CD4-positive, alpha-beta T cell treated with Interleukin-21 for 1 hour (primary cell): Measurements from ENCODE around the gene BOK.
"Not testable (repeated sequence)": the region's sequence is repeated elsewhere in the genome, so short reads cannot be mapped to it uniquely, and the experiment has no call there.

Source experiments
- DNase-seq: peaks from one replicate; pipeline ENCODE4 v3.0.0-alpha.2; 2020

BOK gene

GRCh38 chr2:241574911-241575623 is 16.5 kb downstream of the BOK start:
- no peak for DNase-seq

- no peak for DNase-seq
These were observed 17.2 kb downstream of the BOK start for GRCh38 chr2:241575624-241576292.

- no peak for DNase-seq
These were observed 17.7 kb downstream of the BOK start for GRCh38 chr2:241576293-241576654.

GRCh38 chr2:241577413-241578122 is 19.0 kb downstream of the BOK start:
- no peak for DNase-seq

- no peak for DNase-seq
These were observed 20.7 kb downstream of the BOK start for GRCh38 chr2:241579281-241579680.

- no peak for DNase-seq
These were observed 23.8 kb downstream of the BOK start for GRCh38 chr2:241582328-241582727.

- DNase-seq: no peak
These were observed 24.3 kb downstream of the BOK start for GRCh38 chr2:241582806-241583205.

GRCh38 chr2:241584436-241584835 is 25.9 kb downstream of the BOK start:
- no peak for DNase-seq

- no peak for DNase-seq
These were observed 28.2 kb downstream of the BOK start for GRCh38 chr2:241586564-241587264.

- not testable (repeated sequence) for DNase-seq
These were observed 31.3 kb downstream of the BOK start for GRCh38 chr2:241589863-241590262.

- DNase-seq: not testable (repeated sequence)
These were observed 32.2 kb downstream of the BOK start for GRCh38 chr2:241590496-241591455.

- DNase-seq: no peak
These were observed 33.7 kb downstream of the BOK start for GRCh38 chr2:241592126-241592845.

- no peak for DNase-seq
These were observed 34.7 kb downstream of the BOK start for GRCh38 chr2:241593271-241593670.

- DNase-seq: no peak
These were observed 37.1 kb downstream of the BOK start for GRCh38 chr2:241595600-241596140.

GRCh38 chr2:241597561-241597960 is 39.0 kb downstream of the BOK start:
- DNase-seq: no peak

- no peak for DNase-seq
These were observed 39.5 kb downstream of the BOK start for GRCh38 chr2:241598061-241598460.

- peak; percentile 15 for DNase-seq
These were observed 39.9 kb downstream of the BOK start for GRCh38 chr2:241598487-241598886.

- no peak for DNase-seq
These were observed 41.1 kb downstream of the BOK start for GRCh38 chr2:241599615-241600014.

GRCh38 chr2:241601841-241602240 is 43.3 kb downstream of the BOK start:
- DNase-seq: no peak

GRCh38 chr2:241602720-241603119 is 44.2 kb downstream of the BOK start:
- DNase-seq: no peak

- DNase-seq: no peak
These were observed 45.1 kb downstream of the BOK start for GRCh38 chr2:241603686-241604085.
